Measurements from ENCODE around the gene AURKAIP1.

AURKAIP1 gene

DNA sequence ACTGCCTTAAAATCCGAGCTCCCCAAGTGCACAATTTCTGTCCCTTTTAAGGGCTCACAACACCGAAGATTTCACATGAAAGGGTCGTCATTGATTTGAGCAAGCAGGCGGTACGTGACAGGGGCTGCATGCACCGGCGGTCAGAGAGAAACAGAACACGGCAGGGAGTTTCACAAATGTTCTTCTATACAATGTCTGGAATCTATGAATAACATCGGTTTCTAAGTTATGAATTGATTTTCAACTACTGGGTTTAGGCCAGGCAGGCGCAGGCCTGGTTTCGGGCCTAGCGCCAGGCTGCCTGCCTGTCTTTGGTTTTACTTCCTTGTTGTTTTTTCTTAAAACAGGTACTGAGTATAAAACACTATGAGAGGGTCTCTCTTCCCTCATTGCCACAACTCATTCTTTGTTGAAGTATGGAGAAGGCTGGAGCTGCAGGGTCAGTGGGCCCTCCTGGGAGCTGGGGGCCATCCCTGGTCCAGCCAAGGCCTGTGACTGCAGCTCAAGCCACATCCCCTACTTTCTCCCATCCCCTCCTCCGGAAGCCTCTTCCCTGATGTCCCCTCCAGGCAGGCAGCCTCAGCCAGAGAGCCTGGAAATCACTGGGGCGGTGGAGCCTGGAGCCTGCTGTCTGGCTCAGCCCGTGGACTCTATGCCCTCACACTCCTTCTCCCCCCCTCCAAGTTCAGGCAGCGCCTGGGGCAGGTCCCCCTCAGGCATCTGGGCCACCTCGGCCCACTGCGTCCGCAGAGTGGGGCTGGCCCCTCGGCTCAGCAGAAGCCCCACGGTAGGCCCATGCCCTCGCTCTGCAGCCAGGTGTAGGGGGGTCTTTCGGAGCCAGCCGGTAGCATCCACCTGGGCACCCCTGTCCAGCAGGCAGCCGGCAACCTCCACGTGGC lies 43.7 kb upstream of the AURKAIP1 start:
- no peak for TF ChIP-seq SIN3A (IDR thresholded peaks at IDR 0.05; ENCODE audit: borderline replicate concordance, insufficient read depth, low read length)

DNA sequence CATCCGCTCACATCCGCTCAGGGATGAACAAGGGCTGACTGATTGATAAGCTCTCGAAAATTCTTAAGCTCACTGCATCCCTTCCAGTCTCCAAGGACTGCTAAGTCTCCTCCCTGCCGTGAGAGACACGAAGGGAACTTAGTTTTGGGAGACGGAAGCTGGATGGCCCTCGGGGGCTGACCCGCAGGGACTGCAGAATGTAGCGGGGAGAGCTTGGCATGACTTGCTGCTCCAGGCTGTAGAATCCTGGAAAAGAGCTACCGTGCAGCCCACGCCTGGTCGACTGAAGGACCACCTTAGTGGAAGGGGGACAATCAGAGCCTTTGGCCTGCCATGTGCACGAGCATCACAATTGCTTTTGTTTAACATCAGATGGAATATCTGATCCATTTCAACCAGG lies 40.7 kb upstream of the AURKAIP1 start:
- TF ChIP-seq POLR2AphosphoS5 (IDR thresholded peaks at IDR 0.05; ENCODE audit: low read depth, low read length) (no peak), REST (IDR thresholded peaks at IDR 0.05; ENCODE audit: insufficient read depth in 1 of 2, low read depth in 2 of 2, low read length in 2 of 2) (no peak), FOXP2 (optimal IDR thresholded peaks at IDR 0.05; ENCODE audit: borderline replicate concordance, extremely low read depth, extremely low read length, insufficient read depth) (no peak), TAF1 (IDR thresholded peaks at IDR 0.05; ENCODE audit: borderline replicate concordance, insufficient read depth, low read length) (no peak), SIN3A (IDR thresholded peaks at IDR 0.05; ENCODE audit: borderline replicate concordance, insufficient read depth, low read length) (no peak)

GRCh38 chr1:1411626-1412025 lies 36.6 kb upstream of the AURKAIP1 start:
- TF ChIP-seq SIN3A (IDR thresholded peaks at IDR 0.05; ENCODE audit: borderline replicate concordance, insufficient read depth, low read length) (no peak), FOXP2 (optimal IDR thresholded peaks at IDR 0.05; ENCODE audit: borderline replicate concordance, extremely low read depth, extremely low read length, insufficient read depth) (no peak), REST (IDR thresholded peaks at IDR 0.05; ENCODE audit: insufficient read depth in 1 of 2, low read depth in 2 of 2, low read length in 2 of 2) (no peak), POLR2AphosphoS5 (IDR thresholded peaks at IDR 0.05; ENCODE audit: low read depth, low read length) (no peak; the same call in 1 of the 2 replicates), TAF1 (IDR thresholded peaks at IDR 0.05; ENCODE audit: borderline replicate concordance, insufficient read depth, low read length) (no peak)

- TF ChIP-seq REST (IDR thresholded peaks at IDR 0.05; ENCODE audit: insufficient read depth in 1 of 2, low read depth in 2 of 2, low read length in 2 of 2) (no peak), TAF1 (IDR thresholded peaks at IDR 0.05; ENCODE audit: borderline replicate concordance, insufficient read depth, low read length) (no peak), POLR2AphosphoS5 (IDR thresholded peaks at IDR 0.05; ENCODE audit: low read depth, low read length) (no peak), FOXP2 (optimal IDR thresholded peaks at IDR 0.05; ENCODE audit: borderline replicate concordance, extremely low read depth, extremely low read length, insufficient read depth) (no peak), SIN3A (IDR thresholded peaks at IDR 0.05; ENCODE audit: borderline replicate concordance, insufficient read depth, low read length) (no peak)
These were observed 32.8 kb upstream of the AURKAIP1 start for GRCh38 chr1:1407636-1408318.

- TF ChIP-seq REST (IDR thresholded peaks at IDR 0.05; ENCODE audit: insufficient read depth in 1 of 2, low read depth in 2 of 2, low read length in 2 of 2) (peak in 1 of 2 experiments; percentile 71; a peak in 2 of 4 replicates), FOXP2 (optimal IDR thresholded peaks at IDR 0.05; ENCODE audit: borderline replicate concordance, extremely low read depth, extremely low read length, insufficient read depth) (no peak), SIN3A (IDR thresholded peaks at IDR 0.05; ENCODE audit: borderline replicate concordance, insufficient read depth, low read length) (no peak; the same call in 1 of the 2 replicates), TAF1 (IDR thresholded peaks at IDR 0.05; ENCODE audit: borderline replicate concordance, insufficient read depth, low read length) (peak; percentile 99), POLR2AphosphoS5 (IDR thresholded peaks at IDR 0.05; ENCODE audit: low read depth, low read length) (peak; percentile 88)
These were observed 32.0 kb upstream of the AURKAIP1 start, which contains the start of gene MRPL20 for GRCh38 chr1:1406821-1407635. MRPL20 (minus strand) TSS chr1:1407293; CDS start chr1:1407217, 76 bp downstream.

Measured in PFSK-1 (cell line).